Measurements from ENCODE around the gene TTLL5. TPM values are rescaled to one million over a fixed set of nuclear protein-coding genes. Genes with fewer than 3 reads are reported as not detected.

The TTLL5 gene
- polyA plus RNA-seq, 2 of the 4 experiments (the other 2 are of a cell fraction), result 18.8 to 23.7 TPM

GRCh38 chr14:75736845-75737485 lies 75.9 kb downstream of the TTLL5 start:
- TF ChIP-seq TP53 (CRISPR knock-in tag; IDR thresholded peaks at IDR 0.05) (no peak), REST (IDR thresholded peaks at IDR 0.05) (no peak), CEBPB (IDR thresholded peaks at IDR 0.05) (no peak), MYC (IDR thresholded peaks at IDR 0.05; ENCODE audit: borderline replicate concordance, low read length) (no peak), NR3C1 (IDR thresholded peaks at IDR 0.05) (no peak), RCOR1 (IDR thresholded peaks at IDR 0.05; ENCODE audit: low read depth, low read length) (no peak)
- no peak for FAIRE-seq
- ATAC-seq, result no peak
- Histone ChIP-seq H3K4me3 (no peak overlapping the region), H3K9me3 (no peaks in the 10 kb centered on the region), H3K27ac (no peak overlapping the region), H3K4me1 (peaks cover 6% of the 10 kb centered on the region; the same call in 2 of the 3 replicates), H3K4me2 (no peak overlapping the region)
- ChIA-PET POLR2A (no interaction called here), CTCF (interaction anchor here (0.8 to 1.5 kb wide), 2 partner anchors 28 to 243 kb away, joined by 3 to 6 read pairs; no protein-coding TSS in a partner anchor)
- DNase-seq (ENCODE audit: low read depth in 1 of 2, low spot score in 1 of 2), result no peak

- POLR2A ChIA-PET, result interaction anchor here (0.6 kb wide), 1 partner anchor 934 kb away, joined by 5 read pairs; no protein-coding TSS in a partner anchor
- no peak for FAIRE-seq
- TF ChIP-seq HEYL (CRISPR knock-in tag; IDR thresholded peaks at IDR 0.05) (no peak), CHD2 (IDR thresholded peaks at IDR 0.05; ENCODE audit: low read length, partially characterized antibody) (no peak), HOXA7 (CRISPR knock-in tag; IDR thresholded peaks at IDR 0.05) (no peak), HMGXB4 (CRISPR knock-in tag; IDR thresholded peaks at IDR 0.05; ENCODE audit: borderline replicate concordance) (no peak), REST (IDR thresholded peaks at IDR 0.05) (no peak), BCL3 (IDR thresholded peaks at IDR 0.05) (no peak)
- Histone ChIP-seq H3K4me3 (no peak overlapping the region), H3K4me1 (peaks cover 6% of the 10 kb centered on the region; the same call in 2 of the 3 replicates), H3K27ac (no peak overlapping the region; a peak in 1 of 6 replicates), H3K9me3 (no peaks in the 10 kb centered on the region), H3K4me2 (peak overlapping the region; percentile 9; the same call in 1 of the 3 replicates)
- CTCF ChIA-PET, result interaction anchor here (0.9 to 2.3 kb wide), 5 partner anchors 10 to 244 kb away, joined by 3 to 11 read pairs (median 5); partner anchors contain the start of gene TGFB3
- DNase-seq (ENCODE audit: low read depth in 1 of 2, low spot score in 1 of 2), result no peak
- ATAC-seq, result no peak
- WGBS (ENCODE audit: missing lambda C conversion rate), result 55% methylated on average over 3 of the region's 3 CpGs
Observed at GRCh38 chr14:75738192-75738591, 77.1 kb downstream of the TTLL5 start.

Data from A549 (cell line).